OCI-LY7 (cell line): Measurements from ENCODE around the gene HOXB3. TPM values are rescaled to one million over a fixed set of nuclear protein-coding genes. Genes with fewer than 3 reads are reported as not detected.

ENCODE experiments used
- BruUV-seq: library from RNA; stranded (reverse); fragments of 400-500 nt; replicated peaks from 2 replicates; lab custom pipeline; 2021; lab: Mats Ljungman, UMichigan
- CTCF ChIA-PET: fragments of 300-600 bp; sonication (Branson Sonifier 250); formaldehyde crosslinking; loops from one replicate; lab custom pipeline; 2022; ENCODE audit warnings: antibody characterized with exemption; ENCODE audit not compliant: unreplicated experiment; lab: Charles Lee
- POLR2A ChIA-PET: fragments of 300-600 bp; sonication (Branson Sonifier 250); formaldehyde crosslinking; loops from one replicate; lab custom pipeline; 2022; ENCODE audit warnings: antibody characterized with exemption; lab: Charles Lee
- DNase-seq: peaks from one replicate; pipeline ENCODE4 v3.0.0-alpha.2; 2015; ENCODE audit warnings: low spot score
- H2AFZ ChIP-seq: fragments of 200-600 bp; sonication (generic), shearing (Covaris generic); 2 replicates; pipeline ENCODE4 v1.6.1; 2014; ENCODE audit warnings: mild to moderate bottlenecking, antibody characterized with exemption, low read length, moderate library complexity
- H3K27ac ChIP-seq: fragments of 200-600 bp; sonication (generic); 2 replicates; pipeline ENCODE4 v1.5.1; 2014; ENCODE audit warnings: mixed run types, low read depth, mild to moderate bottlenecking, moderate library complexity, low read length, inconsistent platforms; ENCODE audit not compliant: poor library complexity, severe bottlenecking
- H3K36me3 ChIP-seq: fragments of 200-600 bp; sonication (generic); 2 replicates; pipeline ENCODE4 v1.6.1; 2014; ENCODE audit warnings: mild to moderate bottlenecking, antibody characterized with exemption, low read length, moderate library complexity, mixed read lengths; ENCODE audit not compliant: insufficient read depth
- H3K4me1 ChIP-seq: fragments of 200-600 bp; sonication (generic); 2 replicates; pipeline ENCODE4 v1.5.1; 2014; ENCODE audit warnings: mild to moderate bottlenecking, low read length; ENCODE audit not compliant: insufficient read depth, poor library complexity, severe bottlenecking
- H3K4me2 ChIP-seq: fragments of 200-600 bp; sonication (generic); 2 replicates; pipeline ENCODE4 v1.6.1; 2014; ENCODE audit warnings: mild to moderate bottlenecking, low read length
- H3K4me3 ChIP-seq: fragments of 200-600 bp; sonication (generic); 2 replicates; pipeline ENCODE4 v1.5.1; 2014; ENCODE audit warnings: mild to moderate bottlenecking, low read depth, low read length; ENCODE audit not compliant: poor library complexity, severe bottlenecking
- H3K79me2 ChIP-seq: fragments of 200-600 bp; sonication (generic); 2 replicates; pipeline ENCODE4 v1.6.1; 2016; ENCODE audit warnings: low read depth, mild to moderate bottlenecking, low read length, moderate library complexity, mixed read lengths; ENCODE audit not compliant: insufficient read depth
- H3K9me2 ChIP-seq: fragments of 200-600 bp; sonication (generic); 2 replicates; pipeline ENCODE4 v1.6.1; 2016; ENCODE audit warnings: mild to moderate bottlenecking, low read length, mixed read lengths; ENCODE audit not compliant: insufficient read depth
- H3K9me3 ChIP-seq: fragments of 200-600 bp; sonication (generic); 2 replicates; pipeline ENCODE4 v1.6.1; 2014; ENCODE audit warnings: mild to moderate bottlenecking, mixed run types, low read length, mixed read lengths
- H4K20me1 ChIP-seq: fragments of 200-600 bp; sonication (generic); 2 replicates; pipeline ENCODE4 v1.6.1; 2014; ENCODE audit warnings: mild to moderate bottlenecking, antibody characterized with exemption, low read length, moderate library complexity, mixed read lengths; ENCODE audit not compliant: insufficient read depth
- EZH2phosphoT487 ChIP-seq: fragments of 200-600 bp; sonication (generic); IDR thresholded peaks from 2 replicates; pipeline ENCODE4 v1.6.1; 2018; ENCODE audit warnings: low read depth, borderline replicate concordance, mild to moderate bottlenecking, mixed run types, antibody characterized with exemption, low read length, moderate library complexity, mixed read lengths
- intact Hi-C: fragments of 100-400 bp; cut with micrococcal nuclease; formaldehyde crosslinking; loops from one replicate; pipeline ENCODE4 v1.10.0; 2022; ENCODE audit not compliant: unreplicated experiment
- total RNA-seq, 2 experiments: library from RNA; depleted of rRNA in 1 of 2; stranded (reverse); fragments of >200 nt in 1 of 2; shearing (Covaris generic) in 1 of 2; gene quantifications; 2 replicates each; pipeline ENCODE4 v1.2.3, GENCODE V29; 2014 to 2022
- TF ChIP-seq, protein P1 (sequence below): fragments of 200-600 bp; sonication (generic); conservative IDR thresholded peaks from 2 replicates; pipeline ENCODE4 v1.5.1; 2014; ENCODE audit warnings: mild to moderate bottlenecking, antibody characterized with exemption, low read length, moderate library complexity, mixed read lengths

Gene HOXB3
- total RNA-seq, 2 experiments from 2014 or later: 7.7 to 13.0 TPM

DNA sequence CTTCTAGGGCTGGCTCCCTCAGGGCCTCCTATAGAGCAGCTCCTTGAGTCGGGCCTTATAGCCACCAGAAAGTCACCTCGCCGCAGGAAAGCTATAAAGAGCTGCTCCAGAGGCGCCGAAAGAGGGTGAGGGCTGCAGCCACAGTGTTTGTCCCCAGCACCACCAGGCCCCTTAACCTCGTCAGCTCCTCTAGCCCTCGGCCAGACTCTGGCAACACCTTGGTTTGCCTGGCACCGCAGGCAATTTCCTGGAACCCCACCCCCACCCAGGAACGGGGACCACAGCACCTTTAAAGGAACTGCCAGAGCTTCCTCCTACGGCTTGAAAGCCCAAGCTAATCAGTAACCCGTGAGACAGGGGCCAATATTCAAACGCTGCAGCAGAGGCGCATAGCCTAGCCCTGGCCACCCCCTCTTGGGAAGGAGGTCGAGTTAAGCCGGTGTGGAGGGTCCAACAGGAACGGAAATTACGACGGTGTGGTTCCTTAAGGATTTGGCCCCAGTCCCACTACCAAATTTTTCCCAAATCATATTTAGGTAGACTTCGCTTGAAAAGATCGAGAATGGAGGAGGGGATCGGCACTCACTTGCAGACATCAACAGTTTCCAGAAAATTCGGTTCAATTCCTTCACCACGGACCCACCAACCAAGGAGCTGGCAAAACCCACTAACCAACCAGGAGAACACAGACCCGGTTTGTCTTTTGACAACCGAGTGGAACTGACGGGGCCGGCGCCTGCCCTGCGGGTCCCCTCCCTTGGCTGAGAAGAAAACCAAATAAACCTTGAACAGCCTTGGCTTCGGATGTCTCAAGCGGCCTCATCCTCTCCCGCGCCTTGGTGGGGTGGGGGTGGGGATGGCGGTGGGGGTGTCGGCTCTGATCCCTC is 11.7 kb upstream of the HOXB3 start:
- no peak overlapping the region for H3K4me2 ChIP-seq

DNA sequence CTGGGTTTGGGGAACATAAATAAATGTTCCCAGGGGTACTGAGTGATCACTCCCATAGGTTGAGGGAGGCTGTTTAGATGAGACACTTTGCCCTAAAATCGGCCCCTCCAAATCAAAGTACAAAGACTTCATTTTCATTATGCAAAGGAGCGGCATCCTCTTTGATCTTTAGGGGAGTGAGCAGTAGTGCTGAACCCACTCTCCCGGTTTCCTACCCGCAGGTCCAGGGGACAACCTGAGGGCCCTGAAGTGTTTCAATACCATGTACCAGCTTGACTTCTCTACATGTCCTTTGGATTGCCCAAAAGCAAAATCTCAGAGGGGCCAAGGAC is 11.1 kb upstream of the HOXB3 start:
- Histone ChIP-seq H3K36me3 (no peaks in the 10 kb centered on the region), H3K4me1 (peaks cover 6% of the 10 kb centered on the region), H4K20me1 (no peaks in the 10 kb centered on the region), H3K4me2 (no peak overlapping the region), H3K79me2 (no peaks in the 10 kb centered on the region), H3K27ac (no peak overlapping the region), H3K9me2 (no peaks in the 10 kb centered on the region), H3K4me3 (no peak overlapping the region), H2AFZ (no peak overlapping the region), H3K9me3 (no peaks in the 10 kb centered on the region)
- no peak for TF ChIP-seq EZH2phosphoT487
- TF ChIP-seq, protein P1, sequence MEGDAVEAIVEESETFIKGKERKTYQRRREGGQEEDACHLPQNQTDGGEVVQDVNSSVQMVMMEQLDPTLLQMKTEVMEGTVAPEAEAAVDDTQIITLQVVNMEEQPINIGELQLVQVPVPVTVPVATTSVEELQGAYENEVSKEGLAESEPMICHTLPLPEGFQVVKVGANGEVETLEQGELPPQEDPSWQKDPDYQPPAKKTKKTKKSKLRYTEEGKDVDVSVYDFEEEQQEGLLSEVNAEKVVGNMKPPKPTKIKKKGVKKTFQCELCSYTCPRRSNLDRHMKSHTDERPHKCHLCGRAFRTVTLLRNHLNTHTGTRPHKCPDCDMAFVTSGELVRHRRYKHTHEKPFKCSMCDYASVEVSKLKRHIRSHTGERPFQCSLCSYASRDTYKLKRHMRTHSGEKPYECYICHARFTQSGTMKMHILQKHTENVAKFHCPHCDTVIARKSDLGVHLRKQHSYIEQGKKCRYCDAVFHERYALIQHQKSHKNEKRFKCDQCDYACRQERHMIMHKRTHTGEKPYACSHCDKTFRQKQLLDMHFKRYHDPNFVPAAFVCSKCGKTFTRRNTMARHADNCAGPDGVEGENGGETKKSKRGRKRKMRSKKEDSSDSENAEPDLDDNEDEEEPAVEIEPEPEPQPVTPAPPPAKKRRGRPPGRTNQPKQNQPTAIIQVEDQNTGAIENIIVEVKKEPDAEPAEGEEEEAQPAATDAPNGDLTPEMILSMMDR: no peak
- ChIA-PET CTCF (interaction anchor here (0.6 kb wide), 1 partner anchor 400 kb away, joined by 3 read pairs; no protein-coding TSS in a partner anchor), POLR2A (no interaction called here)
- DNase-seq: no peak
- intact Hi-C loops: no loop called here
- BruUV-seq: no TSS peak

More for the DNA sequence above, 11.7 kb upstream of the HOXB3 start:
- DNase-seq: no peak
- no peaks in the 10 kb centered on the region for H3K36me3 ChIP-seq
- H3K79me2 ChIP-seq: no peaks in the 10 kb centered on the region
- H3K27ac ChIP-seq: no peak overlapping the region
- POLR2A ChIA-PET: no interaction called here
- no peaks in the 10 kb centered on the region for H3K9me2 ChIP-seq
- intact Hi-C loops: no loop called here
- TF ChIP-seq, protein P1: no peak
- TF ChIP-seq EZH2phosphoT487: no peak
- peaks cover 6% of the 10 kb centered on the region for H3K4me1 ChIP-seq
- H4K20me1 ChIP-seq: no peaks in the 10 kb centered on the region
- CTCF ChIA-PET: interaction anchor here (0.6 kb wide), 1 partner anchor 400 kb away, joined by 3 read pairs; no protein-coding TSS in a partner anchor
- H3K4me3 ChIP-seq: no peak overlapping the region
- BruUV-seq: no TSS peak
- H3K9me3 ChIP-seq: no peaks in the 10 kb centered on the region
- H2AFZ ChIP-seq: no peak overlapping the region
